Liver (tissue), 9 donors: Measurements from ENCODE around the gene PEAR1. TPM values are rescaled to one million over a fixed set of nuclear protein-coding genes. Genes with fewer than 3 reads are reported as not detected.

Experiments used
- DNase-seq: peaks from one replicate; pipeline ENCODE4 v3.0.0-alpha.2; 2017; ENCODE audit warnings: low spot score
- H3K27ac ChIP-seq, 2 donors: one replicate each; pipeline ENCODE4 v1.7.0; 2013; ENCODE audit warnings: inconsistent platforms in 2 of 2, low read length in 2 of 2, control low read depth in 1 of 2, low read depth in 1 of 2, mild to moderate bottlenecking in 1 of 2
- H3K27me3 ChIP-seq, 4 donors: one replicate each; pipeline versions ENCODE4 v1.6.1 to v1.7.0; 2013; ENCODE audit warnings: low read length in 3 of 4, inconsistent platforms in 1 of 4, mild to moderate bottlenecking in 1 of 4, moderate library complexity in 1 of 4; ENCODE audit not compliant: control insufficient read depth in 4 of 4, insufficient read depth in 4 of 4
- H3K36me3 ChIP-seq, 4 donors: one replicate each; pipeline versions ENCODE4 v1.6.1 to v1.7.0; 2013; ENCODE audit warnings: low read length in 3 of 4, mild to moderate bottlenecking in 3 of 4, low read depth in 1 of 4, moderate library complexity in 1 of 4; ENCODE audit not compliant: control insufficient read depth in 4 of 4, insufficient read depth in 3 of 4
- H3K4me1 ChIP-seq, 4 donors: one replicate each; pipeline versions ENCODE4 v1.6.1 to v1.7.0; 2013; ENCODE audit warnings: low read length in 3 of 4, mild to moderate bottlenecking in 3 of 4, moderate library complexity in 1 of 4; ENCODE audit not compliant: control insufficient read depth in 4 of 4, insufficient read depth in 4 of 4
- H3K4me3 ChIP-seq, 3 donors: one replicate each; pipeline versions ENCODE4 v1.6.1 to v1.7.0; 2013; ENCODE audit warnings: low read length in 3 of 3, control low read depth in 1 of 3, low read depth in 1 of 3, mild to moderate bottlenecking in 1 of 3
- H3K9ac ChIP-seq, 2 donors: one replicate each; pipeline ENCODE4 v1.7.0; 2013; ENCODE audit warnings: low read length in 2 of 2, mild to moderate bottlenecking in 2 of 2, moderate library complexity in 2 of 2, control low read depth in 1 of 2, low read depth in 1 of 2
- H3K9me3 ChIP-seq, 4 donors: one replicate each; pipeline versions ENCODE4 v1.6.1 to v1.7.0; 2013; ENCODE audit warnings: low read length in 3 of 4; ENCODE audit not compliant: control insufficient read depth in 4 of 4
- EGR1 ChIP-seq, 2 donors: IDR thresholded peaks; 2 replicates each; pipeline ENCODE4 v1.6.1; 2016 to 2018; ENCODE audit warnings: antibody characterized with exemption in 2 of 2, low read depth in 2 of 2
- FOXA1 ChIP-seq: IDR thresholded peaks from 2 replicates; pipeline ENCODE4 v1.6.1; 2016; ENCODE audit warnings: antibody characterized with exemption
- FOXA2 ChIP-seq: IDR thresholded peaks from 2 replicates; pipeline ENCODE4 v1.6.1; 2016; ENCODE audit warnings: antibody characterized with exemption
- GABPA ChIP-seq, 2 donors: IDR thresholded peaks in 1 of 2; conservative IDR thresholded peaks in 1 of 2; 2 replicates each; pipeline ENCODE4 v1.6.1; 2016; ENCODE audit warnings: antibody characterized with exemption in 2 of 2, mild to moderate bottlenecking in 1 of 2, moderate library complexity in 1 of 2
- HNF4A ChIP-seq, 2 donors: conservative IDR thresholded peaks; 2 replicates each; pipeline ENCODE4 v1.6.1; 2016; ENCODE audit warnings: antibody characterized with exemption in 2 of 2, mild to moderate bottlenecking in 2 of 2
- JUND ChIP-seq, 2 donors: IDR thresholded peaks; 2 replicates each; pipeline ENCODE4 v1.6.1; 2016; ENCODE audit warnings: antibody characterized with exemption in 2 of 2
- NR2F2 ChIP-seq: IDR thresholded peaks from 2 replicates; pipeline ENCODE4 v1.6.1; 2016; ENCODE audit warnings: antibody characterized with exemption
- RAD21 ChIP-seq, 2 donors: IDR thresholded peaks; 2 replicates each; pipeline ENCODE4 v1.6.1; 2016; ENCODE audit warnings: antibody characterized with exemption in 2 of 2, mild to moderate bottlenecking in 2 of 2
- RXRA ChIP-seq, 2 donors: IDR thresholded peaks; 2 replicates each; pipeline ENCODE4 v1.6.1; 2017 to 2018; ENCODE audit warnings: antibody characterized with exemption in 2 of 2, mild to moderate bottlenecking in 1 of 2
- SP1 ChIP-seq: IDR thresholded peaks from 2 replicates; pipeline ENCODE4 v1.6.1; 2018; ENCODE audit warnings: antibody characterized with exemption, mild to moderate bottlenecking
- TAF1 ChIP-seq: conservative IDR thresholded peaks from 2 replicates; pipeline ENCODE4 v1.6.1; 2016; ENCODE audit warnings: antibody characterized with exemption, mild to moderate bottlenecking
- YY1 ChIP-seq: IDR thresholded peaks from 2 replicates; pipeline ENCODE4 v1.6.1; 2016; ENCODE audit warnings: antibody characterized with exemption, mild to moderate bottlenecking
- WGBS: extraction: QIAGEN DNeasy Blood & Tissue Kit; methylation state at CpG from one replicate; pipeline ENCODE4 v1.1.7; 2013; 5-methylcytosine and 5-hydroxymethylcytosine counted together
- polyA plus RNA-seq, 2 donors: library from polyadenylated mRNA; stranded (reverse) in 1 of 2; unstranded in 1 of 2; fragments of 200-250 nt in 1 of 2; fragments of >200 nt in 1 of 2; fragmentation: Nextera tagmentation in 1 of 2; extraction: Ambion mirVana in 1 of 2; gene quantifications; one replicate each; pipeline versions ENCODE4 v1.2.1 to v1.2.3, GENCODE V29; 2013 to 2015
- total RNA-seq, 2 donors: library from RNA; depleted of rRNA; stranded (reverse); fragments of >200 nt; gene quantifications; one replicate each; pipeline ENCODE4 v1.2.3, GENCODE V29; 2014
- TF ChIP-seq, protein P1 (sequence below): IDR thresholded peaks from 2 replicates; pipeline ENCODE4 v1.6.1; 2016; ENCODE audit warnings: antibody characterized with exemption
- TF ChIP-seq, protein P2 (sequence below): IDR thresholded peaks from 2 replicates; pipeline ENCODE4 v1.6.1; 2016; ENCODE audit warnings: antibody characterized with exemption
- TF ChIP-seq, protein P3 (sequence below): IDR thresholded peaks from 2 replicates; pipeline ENCODE4 v1.6.1; 2016; ENCODE audit warnings: antibody characterized with exemption
- TF ChIP-seq, protein P4 (sequence below): IDR thresholded peaks from 2 replicates; pipeline ENCODE4 v1.6.1; 2016; ENCODE audit warnings: antibody characterized with exemption, mild to moderate bottlenecking
- TF ChIP-seq, protein P5 (sequence below): fragments of 150-350 bp; IDR thresholded peaks from 2 replicates; pipeline ENCODE4 v1.5.1; 2017; ENCODE audit warnings: improper control_type of control experiment, low read depth, low read length; ENCODE audit not compliant: missing input control
- donor health status: healthy.
- donor health status: healthy.
- donor health status: healthy.
- donor health status: healthy.
- donor health status: healthy.

PEAR1 gene
- total and polyA plus RNA-seq, 4 donors, result 2.1 to 4.4 (median 3.1) TPM

DNA sequence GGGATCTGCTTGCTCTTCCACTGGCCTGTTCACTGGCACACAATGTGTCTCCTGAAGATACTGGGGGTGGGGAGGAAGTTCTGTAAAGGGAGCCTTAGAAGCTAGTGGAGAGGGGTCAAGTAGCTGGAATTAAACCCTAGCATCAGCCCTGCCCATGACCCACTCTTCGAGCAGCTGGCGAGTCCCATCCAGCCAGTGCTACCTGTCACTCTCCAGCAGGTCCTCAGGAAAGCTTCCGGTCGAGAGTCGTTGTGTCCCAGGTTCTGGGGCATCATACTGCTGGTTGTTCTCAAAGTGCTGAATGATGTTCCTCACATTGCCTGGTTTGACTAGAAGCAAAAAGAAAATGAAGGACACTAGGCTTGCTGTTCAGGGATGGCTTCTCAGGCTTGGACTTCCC, 57.9 kb downstream of the PEAR1 start (continued):
- TF ChIP-seq GABPA (IDR thresholded peaks at IDR 0.05 in 1 of 2, conservative IDR thresholded peaks at IDR 0.05 in 1 of 2), result no peak

DNA sequence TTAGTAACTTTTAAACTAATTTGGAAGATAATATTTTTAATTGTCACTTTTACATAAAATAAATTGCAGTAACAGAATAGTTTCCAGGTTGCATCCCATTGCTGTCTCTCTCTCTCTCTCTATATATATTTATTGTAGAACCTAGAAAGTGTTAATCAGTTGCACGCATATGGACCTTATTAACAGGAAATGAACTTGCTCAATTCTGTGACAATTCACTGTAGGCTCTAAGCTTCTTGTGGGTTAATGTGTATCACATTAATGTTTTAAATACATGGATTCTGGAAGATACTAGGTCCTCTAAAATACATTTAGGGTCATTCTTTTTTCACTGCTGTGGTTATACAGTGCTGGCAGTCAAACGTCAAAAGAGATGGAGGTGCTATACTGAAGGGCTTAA, 60.1 kb downstream of the PEAR1 start:
- no peaks in the 10 kb centered on the region for H3K27me3 ChIP-seq
- TF ChIP-seq EGR1 (IDR thresholded peaks at IDR 0.05; ENCODE audit: low read depth in 2 of 2), result no peak
- TF ChIP-seq, protein P1, sequence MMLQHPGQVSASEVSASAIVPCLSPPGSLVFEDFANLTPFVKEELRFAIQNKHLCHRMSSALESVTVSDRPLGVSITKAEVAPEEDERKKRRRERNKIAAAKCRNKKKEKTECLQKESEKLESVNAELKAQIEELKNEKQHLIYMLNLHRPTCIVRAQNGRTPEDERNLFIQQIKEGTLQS, result no peak
- TF ChIP-seq GABPA (IDR thresholded peaks at IDR 0.05 in 1 of 2, conservative IDR thresholded peaks at IDR 0.05 in 1 of 2), result no peak
- TF ChIP-seq JUND (IDR thresholded peaks at IDR 0.05), result no peak
- TF ChIP-seq, protein P2, sequence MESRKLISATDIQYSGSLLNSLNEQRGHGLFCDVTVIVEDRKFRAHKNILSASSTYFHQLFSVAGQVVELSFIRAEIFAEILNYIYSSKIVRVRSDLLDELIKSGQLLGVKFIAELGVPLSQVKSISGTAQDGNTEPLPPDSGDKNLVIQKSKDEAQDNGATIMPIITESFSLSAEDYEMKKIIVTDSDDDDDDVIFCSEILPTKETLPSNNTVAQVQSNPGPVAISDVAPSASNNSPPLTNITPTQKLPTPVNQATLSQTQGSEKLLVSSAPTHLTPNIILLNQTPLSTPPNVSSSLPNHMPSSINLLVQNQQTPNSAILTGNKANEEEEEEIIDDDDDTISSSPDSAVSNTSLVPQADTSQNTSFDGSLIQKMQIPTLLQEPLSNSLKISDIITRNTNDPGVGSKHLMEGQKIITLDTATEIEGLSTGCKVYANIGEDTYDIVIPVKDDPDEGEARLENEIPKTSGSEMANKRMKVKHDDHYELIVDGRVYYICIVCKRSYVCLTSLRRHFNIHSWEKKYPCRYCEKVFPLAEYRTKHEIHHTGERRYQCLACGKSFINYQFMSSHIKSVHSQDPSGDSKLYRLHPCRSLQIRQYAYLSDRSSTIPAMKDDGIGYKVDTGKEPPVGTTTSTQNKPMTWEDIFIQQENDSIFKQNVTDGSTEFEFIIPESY, result no peak
- TF ChIP-seq, protein P3, sequence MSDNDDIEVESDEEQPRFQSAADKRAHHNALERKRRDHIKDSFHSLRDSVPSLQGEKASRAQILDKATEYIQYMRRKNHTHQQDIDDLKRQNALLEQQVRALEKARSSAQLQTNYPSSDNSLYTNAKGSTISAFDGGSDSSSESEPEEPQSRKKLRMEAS, result no peak
- no peak for TF ChIP-seq RAD21 (IDR thresholded peaks at IDR 0.05)
- no peak for TF ChIP-seq RXRA (IDR thresholded peaks at IDR 0.05)
- TF ChIP-seq FOXA1, result no peak
- TF ChIP-seq NR2F2, result no peak
- TF ChIP-seq, protein P4, sequence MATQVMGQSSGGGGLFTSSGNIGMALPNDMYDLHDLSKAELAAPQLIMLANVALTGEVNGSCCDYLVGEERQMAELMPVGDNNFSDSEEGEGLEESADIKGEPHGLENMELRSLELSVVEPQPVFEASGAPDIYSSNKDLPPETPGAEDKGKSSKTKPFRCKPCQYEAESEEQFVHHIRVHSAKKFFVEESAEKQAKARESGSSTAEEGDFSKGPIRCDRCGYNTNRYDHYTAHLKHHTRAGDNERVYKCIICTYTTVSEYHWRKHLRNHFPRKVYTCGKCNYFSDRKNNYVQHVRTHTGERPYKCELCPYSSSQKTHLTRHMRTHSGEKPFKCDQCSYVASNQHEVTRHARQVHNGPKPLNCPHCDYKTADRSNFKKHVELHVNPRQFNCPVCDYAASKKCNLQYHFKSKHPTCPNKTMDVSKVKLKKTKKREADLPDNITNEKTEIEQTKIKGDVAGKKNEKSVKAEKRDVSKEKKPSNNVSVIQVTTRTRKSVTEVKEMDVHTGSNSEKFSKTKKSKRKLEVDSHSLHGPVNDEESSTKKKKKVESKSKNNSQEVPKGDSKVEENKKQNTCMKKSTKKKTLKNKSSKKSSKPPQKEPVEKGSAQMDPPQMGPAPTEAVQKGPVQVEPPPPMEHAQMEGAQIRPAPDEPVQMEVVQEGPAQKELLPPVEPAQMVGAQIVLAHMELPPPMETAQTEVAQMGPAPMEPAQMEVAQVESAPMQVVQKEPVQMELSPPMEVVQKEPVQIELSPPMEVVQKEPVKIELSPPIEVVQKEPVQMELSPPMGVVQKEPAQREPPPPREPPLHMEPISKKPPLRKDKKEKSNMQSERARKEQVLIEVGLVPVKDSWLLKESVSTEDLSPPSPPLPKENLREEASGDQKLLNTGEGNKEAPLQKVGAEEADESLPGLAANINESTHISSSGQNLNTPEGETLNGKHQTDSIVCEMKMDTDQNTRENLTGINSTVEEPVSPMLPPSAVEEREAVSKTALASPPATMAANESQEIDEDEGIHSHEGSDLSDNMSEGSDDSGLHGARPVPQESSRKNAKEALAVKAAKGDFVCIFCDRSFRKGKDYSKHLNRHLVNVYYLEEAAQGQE, result no peak
- no peak for TF ChIP-seq HNF4A (conservative IDR thresholded peaks at IDR 0.05)
- TF ChIP-seq SP1, result no peak
- TF ChIP-seq FOXA2, result no peak
- TF ChIP-seq, protein P5, sequence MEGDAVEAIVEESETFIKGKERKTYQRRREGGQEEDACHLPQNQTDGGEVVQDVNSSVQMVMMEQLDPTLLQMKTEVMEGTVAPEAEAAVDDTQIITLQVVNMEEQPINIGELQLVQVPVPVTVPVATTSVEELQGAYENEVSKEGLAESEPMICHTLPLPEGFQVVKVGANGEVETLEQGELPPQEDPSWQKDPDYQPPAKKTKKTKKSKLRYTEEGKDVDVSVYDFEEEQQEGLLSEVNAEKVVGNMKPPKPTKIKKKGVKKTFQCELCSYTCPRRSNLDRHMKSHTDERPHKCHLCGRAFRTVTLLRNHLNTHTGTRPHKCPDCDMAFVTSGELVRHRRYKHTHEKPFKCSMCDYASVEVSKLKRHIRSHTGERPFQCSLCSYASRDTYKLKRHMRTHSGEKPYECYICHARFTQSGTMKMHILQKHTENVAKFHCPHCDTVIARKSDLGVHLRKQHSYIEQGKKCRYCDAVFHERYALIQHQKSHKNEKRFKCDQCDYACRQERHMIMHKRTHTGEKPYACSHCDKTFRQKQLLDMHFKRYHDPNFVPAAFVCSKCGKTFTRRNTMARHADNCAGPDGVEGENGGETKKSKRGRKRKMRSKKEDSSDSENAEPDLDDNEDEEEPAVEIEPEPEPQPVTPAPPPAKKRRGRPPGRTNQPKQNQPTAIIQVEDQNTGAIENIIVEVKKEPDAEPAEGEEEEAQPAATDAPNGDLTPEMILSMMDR, result no peak
- TF ChIP-seq YY1, result no peak
- no peak for TF ChIP-seq TAF1
- H3K9me3 ChIP-seq, result no peaks in the 10 kb centered on the region
- no peaks in the 10 kb centered on the region for H3K4me1 ChIP-seq
- no peak overlapping the region for H3K27ac ChIP-seq
- H3K36me3 ChIP-seq, result peaks cover 7 to 81% (median 53%) of the 10 kb centered on the region in 4 donors
- 86% methylated on average over 2 of the region's 2 CpGs for WGBS
- no peak overlapping the region for H3K4me3 ChIP-seq
- no peak for DNase-seq
- H3K9ac ChIP-seq, result no peak overlapping the region
